IMR-90 (cell line): ENCODE measurements around the gene CDC14A. TPM values are rescaled to one million over a fixed set of nuclear protein-coding genes. Genes with fewer than 3 reads are reported as not detected.

Source experiments
- ATAC-seq: fragments of 200-7000 bp; cut with Tn5 transposase; 2 replicates; pipeline ENCODE4 v1.9.1; 2020; ENCODE audit warnings: low read depth, mild to moderate bottlenecking, moderate library complexity
- BruUV-seq: library from RNA; stranded (reverse); fragments of 400-500 nt; replicated peaks from 2 replicates; lab custom pipeline; 2021; lab: Mats Ljungman, UMichigan
- CTCF ChIA-PET: fragments of 300-600 bp; formaldehyde crosslinking; extraction: SDS; loops from one replicate; lab custom pipeline; 2021; ENCODE audit warnings: antibody characterized with exemption; lab: Yijun Ruan, JAX
- POLR2A ChIA-PET: fragments of 300-600 bp; sonication (Branson Sonifier 250); formaldehyde crosslinking; loops from one replicate; lab custom pipeline; 2022; ENCODE audit warnings: antibody characterized with exemption; ENCODE audit not compliant: unreplicated experiment; lab: Charles Lee
- DNase-seq: peaks from one replicate; pipeline ENCODE4 v3.0.0; 2013
- H2AFZ ChIP-seq: replicated peaks from 2 replicates; pipeline ENCODE3; 2013; ENCODE audit warnings: low read length, mild to moderate bottlenecking; ENCODE audit not compliant: poor library complexity
- H2AK5ac ChIP-seq: 2 replicates; pipeline ENCODE4 v1.6.1; 2013; ENCODE audit warnings: low read depth, low read length, inconsistent platforms
- H2AK9ac ChIP-seq: replicated peaks from 2 replicates; pipeline ENCODE3; 2013; ENCODE audit warnings: mild to moderate bottlenecking, low read depth, low read length, moderate library complexity; ENCODE audit not compliant: poor library complexity
- H2BK120ac ChIP-seq: 2 replicates; pipeline ENCODE4 v1.6.1; 2013; ENCODE audit warnings: low read depth, low read length, inconsistent platforms
- H2BK15ac ChIP-seq: 3 replicates; pipeline ENCODE4 v1.6.1; 2013; ENCODE audit warnings: low read depth, low read length, inconsistent platforms
- H2BK20ac ChIP-seq: 2 replicates; pipeline ENCODE4 v1.6.1; 2013; ENCODE audit warnings: low read depth, mild to moderate bottlenecking, inconsistent platforms, low read length, moderate library complexity
- H2BK5ac ChIP-seq: 2 replicates; pipeline ENCODE4 v1.6.1; 2013; ENCODE audit warnings: mild to moderate bottlenecking, low read depth, low read length, inconsistent platforms; ENCODE audit not compliant: poor library complexity, severe bottlenecking
- H3K14ac ChIP-seq: replicated peaks from 2 replicates; pipeline ENCODE4 v1.6.1; 2013; ENCODE audit warnings: low read depth, low read length, inconsistent platforms
- H3K18ac ChIP-seq: 2 replicates; pipeline ENCODE4 v1.6.1; 2013; ENCODE audit warnings: low read depth, low read length, control low read depth
- H3K23ac ChIP-seq: 2 replicates; pipeline ENCODE4 v1.6.1; 2013; ENCODE audit warnings: low read depth, low read length, inconsistent platforms
- H3K27ac ChIP-seq: 2 replicates; pipeline ENCODE4 v1.5.1; 2013; ENCODE audit warnings: mild to moderate bottlenecking, control low read depth, low read length; ENCODE audit not compliant: insufficient read depth
- H3K27me3 ChIP-seq: 2 replicates; pipeline ENCODE4 v1.6.1; 2013; ENCODE audit warnings: low read length; ENCODE audit not compliant: control insufficient read depth, insufficient read depth
- H3K36me3 ChIP-seq: 2 replicates; pipeline ENCODE4 v1.6.1; 2013; ENCODE audit warnings: low read length, mixed read lengths; ENCODE audit not compliant: control insufficient read depth, insufficient read depth
- H3K4ac ChIP-seq: 2 replicates; pipeline ENCODE4 v1.6.1; 2013; ENCODE audit warnings: low read depth, low read length, inconsistent platforms
- H3K4me1 ChIP-seq: 2 replicates; pipeline ENCODE4 v1.6.1; 2013; ENCODE audit warnings: low read length, mixed read lengths; ENCODE audit not compliant: control insufficient read depth, insufficient read depth
- H3K4me2 ChIP-seq: 2 replicates; pipeline ENCODE4 v1.6.1; 2013; ENCODE audit warnings: low read depth, mild to moderate bottlenecking, control low read depth, low read length, moderate library complexity
- H3K4me3 ChIP-seq: 2 replicates; pipeline ENCODE4 v1.5.1; 2013; ENCODE audit warnings: low read depth, mild to moderate bottlenecking, control low read depth, low read length, moderate library complexity; ENCODE audit not compliant: insufficient read depth
- H3K56ac ChIP-seq: 2 replicates; pipeline ENCODE4 v1.6.1; 2013; ENCODE audit warnings: low read length, inconsistent platforms; ENCODE audit not compliant: insufficient read depth; ENCODE audit errors: extremely low read depth
- H3K79me1 ChIP-seq, 2 experiments: 2 replicates each; pipeline ENCODE4 v1.6.1; 2013; ENCODE audit warnings: low read length in 2 of 2, inconsistent platforms in 1 of 2, low read depth in 1 of 2
- H3K9ac ChIP-seq: 2 replicates; pipeline ENCODE4 v1.6.1; 2013; ENCODE audit warnings: low read depth, low read length, control low read depth
- H3K9me1 ChIP-seq: 2 replicates; pipeline ENCODE4 v1.6.1; 2013; ENCODE audit warnings: low read length, inconsistent platforms; ENCODE audit not compliant: insufficient read depth
- H3K9me3 ChIP-seq: 2 replicates; pipeline ENCODE4 v1.6.1; 2013; ENCODE audit warnings: low read length; ENCODE audit not compliant: control insufficient read depth, insufficient read depth
- H4K20me1 ChIP-seq: 2 replicates; pipeline ENCODE4 v1.6.1; 2013; ENCODE audit warnings: low read length, inconsistent platforms; ENCODE audit not compliant: insufficient read depth
- H4K5ac ChIP-seq: 2 replicates; pipeline ENCODE4 v1.6.1; 2013; ENCODE audit warnings: mild to moderate bottlenecking, low read depth, low read length, control low read depth
- H4K8ac ChIP-seq, 2 experiments: 2 replicates each; pipeline ENCODE4 v1.6.1; 2013; ENCODE audit warnings: low read depth in 2 of 2, low read length in 2 of 2, control low read depth in 1 of 2, inconsistent platforms in 1 of 2
- H4K91ac ChIP-seq: 2 replicates; pipeline ENCODE4 v1.6.1; 2013; ENCODE audit warnings: low read depth, low read length, inconsistent platforms; ENCODE audit not compliant: insufficient read depth
- BHLHE40 ChIP-seq: fragments of 150-350 bp; IDR thresholded peaks from 2 replicates; pipeline ENCODE4 v1.6.1; 2016; ENCODE audit warnings: mild to moderate bottlenecking, low read depth, low read length
- CEBPB ChIP-seq: IDR thresholded peaks from 2 replicates; pipeline ENCODE4 v1.6.1; 2012; ENCODE audit warnings: low read depth, low read length, improper control_type of control experiment
- CHD1 ChIP-seq: IDR thresholded peaks from 2 replicates; pipeline ENCODE4 v1.6.1; 2012; ENCODE audit warnings: low read depth, low read length, improper control_type of control experiment
- ELK1 ChIP-seq: fragments of 150-350 bp; IDR thresholded peaks from 2 replicates; pipeline ENCODE4 v1.6.1; 2016; ENCODE audit warnings: low read depth, mild to moderate bottlenecking, low read length, moderate library complexity, borderline replicate concordance
- FOS ChIP-seq: fragments of 150-350 bp; IDR thresholded peaks from 2 replicates; pipeline ENCODE4 v1.6.1; 2016; ENCODE audit warnings: low read depth, low read length
- MAFK ChIP-seq: IDR thresholded peaks from 2 replicates; pipeline ENCODE4 v1.6.1; 2012; ENCODE audit warnings: low read depth, low read length, improper control_type of control experiment
- MAZ ChIP-seq: IDR thresholded peaks from 2 replicates; pipeline ENCODE4 v1.6.1; 2012; ENCODE audit warnings: low read depth, mild to moderate bottlenecking, low read length, improper control_type of control experiment, moderate library complexity, borderline replicate concordance
- MXI1 ChIP-seq: IDR thresholded peaks from 2 replicates; pipeline ENCODE4 v1.6.1; 2012; ENCODE audit warnings: low read depth, mild to moderate bottlenecking, low read length, moderate library complexity, borderline replicate concordance
- NFE2L2 ChIP-seq: fragments of 150-350 bp; IDR thresholded peaks from 2 replicates; pipeline ENCODE4 v1.6.1; 2016; ENCODE audit warnings: low read depth, mild to moderate bottlenecking, low read length
- POLR2A ChIP-seq: IDR thresholded peaks from 2 replicates; pipeline ENCODE4 v1.6.1; 2012; ENCODE audit warnings: mild to moderate bottlenecking, low read depth, low read length
- RAD21 ChIP-seq: IDR thresholded peaks from 2 replicates; pipeline ENCODE4 v1.6.1; 2012; ENCODE audit warnings: low read length, improper control_type of control experiment
- RCOR1 ChIP-seq: IDR thresholded peaks from 2 replicates; pipeline ENCODE4 v1.6.1; 2012; ENCODE audit warnings: mild to moderate bottlenecking, low read length, improper control_type of control experiment; ENCODE audit not compliant: insufficient replicate concordance
- RFX5 ChIP-seq: IDR thresholded peaks from 2 replicates; pipeline ENCODE4 v1.8.0; 2012; ENCODE audit warnings: low read depth, mild to moderate bottlenecking, low read length, moderate library complexity
- SMC3 ChIP-seq: fragments of 150-350 bp; IDR thresholded peaks from 2 replicates; pipeline ENCODE4 v1.6.1; 2016; ENCODE audit warnings: low read depth, mild to moderate bottlenecking, antibody characterized with exemption, low read length, moderate library complexity
- dilution Hi-C: fragments of 300-500 bp; cut with HindIII; formaldehyde crosslinking; loops from one replicate; pipeline ENCODE4 v1.14.3; 2018; ENCODE audit warnings: low sequenced_read_pairs; ENCODE audit not compliant: unreplicated experiment
- in situ Hi-C: fragments of 300-500 bp; cut with MboI; formaldehyde crosslinking; loops from 3 replicates; pipeline ENCODE4 v1.14.3; 2019; ENCODE audit warnings: low sequenced_read_pairs, inconsistent platforms, mixed read lengths
- intact Hi-C: fragments of 100-400 bp; cut with micrococcal nuclease; formaldehyde crosslinking; loops from 2 replicates; pipeline ENCODE4 v1.10.0; 2022
- polyA plus RNA-seq, 3 experiments: library from polyadenylated mRNA; depleted of rRNA; stranded (reverse); fragments of >200 nt; gene quantifications; 2 replicates each; pipeline ENCODE4 v1.2.3, GENCODE V29; 2012; ENCODE audit warnings: low replicate concordance in 1 of 3
- total RNA-seq: library from RNA; depleted of rRNA; stranded (reverse); fragments of >200 nt; gene quantifications from 2 replicates; pipeline ENCODE4 v1.2.3, GENCODE V29; 2012
- TF ChIP-seq, protein P1 (sequence below): conservative IDR thresholded peaks from 2 replicates; pipeline ENCODE4 v1.5.1; 2012; ENCODE audit warnings: mild to moderate bottlenecking, low read depth, low read length, improper control_type of control experiment
- TF ChIP-seq, protein P2 (sequence below): fragments of 150-350 bp; IDR thresholded peaks from 2 replicates; pipeline ENCODE4 v1.6.1; 2017; ENCODE audit warnings: mild to moderate bottlenecking, antibody characterized with exemption, low read length, low read depth

CDC14A gene
- total and polyA plus RNA-seq, 2 of the 4 experiments (the other 2 are of a cell fraction), result 1.7 to 3.0 TPM

DNA sequence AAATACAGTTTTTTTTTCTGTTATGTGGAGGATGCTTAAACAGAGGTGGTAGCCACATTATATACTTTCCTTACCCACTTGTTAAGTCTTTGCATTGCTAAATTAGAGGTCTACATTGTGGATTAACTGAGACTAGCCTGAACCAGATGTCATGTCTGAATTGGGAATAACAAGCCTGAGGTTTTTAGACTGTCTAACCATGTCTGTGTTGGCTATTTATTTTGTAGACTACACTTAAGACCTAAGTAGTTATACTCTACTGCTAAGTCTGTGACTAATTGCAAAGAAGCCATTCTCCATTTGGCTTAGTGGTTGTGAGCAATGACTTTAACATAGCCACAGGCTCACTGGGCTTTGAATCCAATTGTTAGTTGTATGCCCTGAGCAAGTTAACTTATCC is 45.4 kb downstream of the CDC14A start:
- no peak overlapping the region for H3K56ac ChIP-seq
- no peaks in the 10 kb centered on the region for H3K9me3 ChIP-seq
- no peak overlapping the region for H2BK120ac ChIP-seq
- H4K20me1 ChIP-seq, result no peaks in the 10 kb centered on the region
- dilution Hi-C loops, result no loop called here
- no peak overlapping the region for H3K14ac ChIP-seq
- H3K18ac ChIP-seq, result no peak overlapping the region
- H3K23ac ChIP-seq, result no peak overlapping the region
- H3K4me3 ChIP-seq, result no peak overlapping the region
- no peaks in the 10 kb centered on the region for H3K27me3 ChIP-seq
- H2BK20ac ChIP-seq, result no peak overlapping the region
- no peak for DNase-seq
- H4K8ac ChIP-seq, result no peak overlapping the region
- H3K79me1 ChIP-seq, result peaks cover 3 to 7% of the 10 kb centered on the region in 2 experiments; a peak in 3 of 4 replicates
- no peak overlapping the region for H3K4me2 ChIP-seq
- peaks cover 4% of the 10 kb centered on the region for H3K4me1 ChIP-seq
- H2AFZ ChIP-seq, result no peak overlapping the region
- no peak overlapping the region for H2BK15ac ChIP-seq
- no peaks in the 10 kb centered on the region for H3K36me3 ChIP-seq
- H4K5ac ChIP-seq, result no peak overlapping the region
- intact Hi-C loops, result no loop called here
- no peak for ATAC-seq
- H4K91ac ChIP-seq, result no peak overlapping the region
- in situ Hi-C loops, result no loop called here
- no peak overlapping the region for H2BK5ac ChIP-seq
- H2AK5ac ChIP-seq, result no peak overlapping the region
- BruUV-seq, result no TSS peak
- ChIA-PET CTCF (no interaction called here), POLR2A (no interaction called here)
- H2AK9ac ChIP-seq, result no peak overlapping the region
- H3K27ac ChIP-seq, result no peak overlapping the region
- H3K4ac ChIP-seq, result no peak overlapping the region
- no peak for TF ChIP-seq ELK1
- TF ChIP-seq, protein P1, sequence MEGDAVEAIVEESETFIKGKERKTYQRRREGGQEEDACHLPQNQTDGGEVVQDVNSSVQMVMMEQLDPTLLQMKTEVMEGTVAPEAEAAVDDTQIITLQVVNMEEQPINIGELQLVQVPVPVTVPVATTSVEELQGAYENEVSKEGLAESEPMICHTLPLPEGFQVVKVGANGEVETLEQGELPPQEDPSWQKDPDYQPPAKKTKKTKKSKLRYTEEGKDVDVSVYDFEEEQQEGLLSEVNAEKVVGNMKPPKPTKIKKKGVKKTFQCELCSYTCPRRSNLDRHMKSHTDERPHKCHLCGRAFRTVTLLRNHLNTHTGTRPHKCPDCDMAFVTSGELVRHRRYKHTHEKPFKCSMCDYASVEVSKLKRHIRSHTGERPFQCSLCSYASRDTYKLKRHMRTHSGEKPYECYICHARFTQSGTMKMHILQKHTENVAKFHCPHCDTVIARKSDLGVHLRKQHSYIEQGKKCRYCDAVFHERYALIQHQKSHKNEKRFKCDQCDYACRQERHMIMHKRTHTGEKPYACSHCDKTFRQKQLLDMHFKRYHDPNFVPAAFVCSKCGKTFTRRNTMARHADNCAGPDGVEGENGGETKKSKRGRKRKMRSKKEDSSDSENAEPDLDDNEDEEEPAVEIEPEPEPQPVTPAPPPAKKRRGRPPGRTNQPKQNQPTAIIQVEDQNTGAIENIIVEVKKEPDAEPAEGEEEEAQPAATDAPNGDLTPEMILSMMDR, result no peak
- TF ChIP-seq SMC3, result no peak
- TF ChIP-seq MAZ, result no peak
- no peak for TF ChIP-seq NFE2L2
- TF ChIP-seq MXI1, result no peak
- TF ChIP-seq, protein P2, sequence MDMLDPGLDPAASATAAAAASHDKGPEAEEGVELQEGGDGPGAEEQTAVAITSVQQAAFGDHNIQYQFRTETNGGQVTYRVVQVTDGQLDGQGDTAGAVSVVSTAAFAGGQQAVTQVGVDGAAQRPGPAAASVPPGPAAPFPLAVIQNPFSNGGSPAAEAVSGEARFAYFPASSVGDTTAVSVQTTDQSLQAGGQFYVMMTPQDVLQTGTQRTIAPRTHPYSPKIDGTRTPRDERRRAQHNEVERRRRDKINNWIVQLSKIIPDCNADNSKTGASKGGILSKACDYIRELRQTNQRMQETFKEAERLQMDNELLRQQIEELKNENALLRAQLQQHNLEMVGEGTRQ, result no peak
- TF ChIP-seq BHLHE40, result no peak
- TF ChIP-seq MAFK, result no peak
- TF ChIP-seq FOS, result no peak
- no peak for TF ChIP-seq RAD21
- no peak for TF ChIP-seq CHD1
- no peak for TF ChIP-seq RCOR1
- TF ChIP-seq POLR2A, result no peak
- no peak for TF ChIP-seq CEBPB
- TF ChIP-seq RFX5, result no peak
- peaks cover 6% of the 10 kb centered on the region for H3K9me1 ChIP-seq
- no peak overlapping the region for H3K9ac ChIP-seq
